Kidney (tissue), 14 donors: Measurements from ENCODE around the gene UBAP2. TPM values are rescaled to one million over a fixed set of nuclear protein-coding genes. Genes with fewer than 3 reads are reported as not detected.
A peak's percentile ranks its signal among the peaks of the same experiment; 100 is the strongest.

Experiments
- DNase-seq, 5 donors: peaks; one replicate each; pipeline ENCODE4 v3.0.0-alpha.2; 2013 to 2020
- FAIRE-seq: peaks from 2 replicates; lab custom pipeline; 2012; peaks lifted over from hg19 to GRCh38; lab: Jason Lieb, UNC
- H3K27ac ChIP-seq, 2 donors: one replicate each; pipeline ENCODE4 v1.7.0; 2013; ENCODE audit warnings: low read depth in 2 of 2, low read length in 2 of 2, inconsistent platforms in 1 of 2
- H3K27me3 ChIP-seq: one replicate; pipeline ENCODE4 v1.7.1; 2013; ENCODE audit warnings: low read length, inconsistent platforms; ENCODE audit not compliant: control insufficient read depth, insufficient read depth
- H3K36me3 ChIP-seq, 3 donors: one replicate each; pipeline versions ENCODE4 v1.7.0 to v1.7.1; 2013; ENCODE audit warnings: low read length in 3 of 3, control low read depth in 1 of 3, inconsistent platforms in 1 of 3; ENCODE audit not compliant: insufficient read depth in 3 of 3, control insufficient read depth in 2 of 3
- H3K4me1 ChIP-seq, 3 donors: one replicate each; pipeline versions ENCODE4 v1.7.0 to v1.7.1; 2013; ENCODE audit warnings: low read length in 3 of 3, inconsistent platforms in 1 of 3, low read depth in 1 of 3; ENCODE audit not compliant: control insufficient read depth in 2 of 3, insufficient read depth in 2 of 3
- H3K4me3 ChIP-seq, 3 donors: one replicate each; pipeline versions ENCODE4 v1.7.0 to v1.8.1; 2013; ENCODE audit warnings: low read length in 3 of 3, control low read depth in 1 of 3, inconsistent platforms in 1 of 3
- H3K9ac ChIP-seq, 3 donors: one replicate each; pipeline versions ENCODE4 v1.7.0 to v1.7.1; 2013; ENCODE audit warnings: low read length in 3 of 3, control low read depth in 1 of 3, inconsistent platforms in 1 of 3
- H3K9me3 ChIP-seq, 3 donors: one replicate each; pipeline versions ENCODE4 v1.7.0 to v1.7.1; 2013; ENCODE audit warnings: low read length in 3 of 3, control low read depth in 1 of 3, inconsistent platforms in 1 of 3; ENCODE audit not compliant: control insufficient read depth in 2 of 3, insufficient read depth in 1 of 3
- intact Hi-C: fragments of 100-400 bp; cut with DNase I; formaldehyde crosslinking; loops from one replicate; pipeline ENCODE4 v1.11.1; 2022
- polyA plus RNA-seq: library from polyadenylated mRNA; stranded (reverse); fragments of 350-450 nt; fragmentation: Illumina TruSeq; extraction: RNeasy Lipid Tissue Mini Kit (QIAGEN cat#74804); gene quantifications from one replicate; pipeline ENCODE4 v1.2.3, GENCODE V29; 2014; ENCODE audit warnings: low read depth, low replicate concordance; ENCODE audit not compliant: insufficient read depth
- total RNA-seq: library from RNA; stranded (reverse); fragmentation: NEBNext Ultra II Directional; extraction: Animal tissue kit (Norgen Biotek cat#: 25700); gene quantifications from one replicate; pipeline ENCODE4 v1.2.1, GENCODE V29; 2021
- TF ChIP-seq, protein P1 (sequence below): IDR thresholded peaks from 3 replicates; pipeline ENCODE4 v1.5.1; 2012; ENCODE audit warnings: mild to moderate bottlenecking, moderate library complexity, borderline replicate concordance; ENCODE audit not compliant: insufficient read depth; ENCODE audit errors: extremely low read depth
- donor health status: control.
- donor health status: control.
- donor health status: control.
- donor health status: control.
- donor health status: control.
- donor health status: DM: yes; HTN: yes; CAD: no.
- donor health status: Normal renal cell carcinoma (clear cell type).

Gene UBAP2
- total and polyA plus RNA-seq, 2 donors from 2014 or later, result 11.0 to 33.1 TPM

DNA sequence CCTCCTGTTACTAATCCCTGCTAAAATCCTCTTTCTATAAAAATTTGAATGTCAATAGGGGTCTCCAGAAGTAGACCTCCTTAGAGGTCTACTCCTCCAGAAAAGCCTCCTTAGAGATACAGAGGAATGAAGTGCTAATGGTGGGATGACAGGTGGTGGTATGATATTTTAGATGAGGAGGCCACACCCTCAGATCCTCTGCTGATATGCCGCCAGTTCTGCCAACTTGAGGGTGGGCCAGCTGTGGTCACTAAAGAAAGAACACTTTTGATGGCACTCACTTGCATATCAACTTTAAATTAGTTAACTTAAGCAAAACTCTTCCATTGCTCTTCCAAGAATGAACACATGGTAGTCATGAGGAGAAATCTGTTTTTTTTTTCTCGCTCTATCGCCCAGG is 16.9 kb upstream of the UBAP2 start:
- DNase-seq (no peak), FAIRE-seq (no peak)
- H3K4me3 ChIP-seq, result no peak overlapping the region
- H3K9me3 ChIP-seq, result no peaks in the 10 kb centered on the region
- H3K9ac ChIP-seq, result no peak overlapping the region
- TF ChIP-seq, protein P1, sequence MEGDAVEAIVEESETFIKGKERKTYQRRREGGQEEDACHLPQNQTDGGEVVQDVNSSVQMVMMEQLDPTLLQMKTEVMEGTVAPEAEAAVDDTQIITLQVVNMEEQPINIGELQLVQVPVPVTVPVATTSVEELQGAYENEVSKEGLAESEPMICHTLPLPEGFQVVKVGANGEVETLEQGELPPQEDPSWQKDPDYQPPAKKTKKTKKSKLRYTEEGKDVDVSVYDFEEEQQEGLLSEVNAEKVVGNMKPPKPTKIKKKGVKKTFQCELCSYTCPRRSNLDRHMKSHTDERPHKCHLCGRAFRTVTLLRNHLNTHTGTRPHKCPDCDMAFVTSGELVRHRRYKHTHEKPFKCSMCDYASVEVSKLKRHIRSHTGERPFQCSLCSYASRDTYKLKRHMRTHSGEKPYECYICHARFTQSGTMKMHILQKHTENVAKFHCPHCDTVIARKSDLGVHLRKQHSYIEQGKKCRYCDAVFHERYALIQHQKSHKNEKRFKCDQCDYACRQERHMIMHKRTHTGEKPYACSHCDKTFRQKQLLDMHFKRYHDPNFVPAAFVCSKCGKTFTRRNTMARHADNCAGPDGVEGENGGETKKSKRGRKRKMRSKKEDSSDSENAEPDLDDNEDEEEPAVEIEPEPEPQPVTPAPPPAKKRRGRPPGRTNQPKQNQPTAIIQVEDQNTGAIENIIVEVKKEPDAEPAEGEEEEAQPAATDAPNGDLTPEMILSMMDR, result no peak
- intact Hi-C loops, result no loop called here
- H3K4me1 ChIP-seq, result no peaks in the 10 kb centered on the region
- no peak overlapping the region for H3K27ac ChIP-seq
- H3K27me3 ChIP-seq, result no peaks in the 10 kb centered on the region
- no peaks in the 10 kb centered on the region for H3K36me3 ChIP-seq

DNA sequence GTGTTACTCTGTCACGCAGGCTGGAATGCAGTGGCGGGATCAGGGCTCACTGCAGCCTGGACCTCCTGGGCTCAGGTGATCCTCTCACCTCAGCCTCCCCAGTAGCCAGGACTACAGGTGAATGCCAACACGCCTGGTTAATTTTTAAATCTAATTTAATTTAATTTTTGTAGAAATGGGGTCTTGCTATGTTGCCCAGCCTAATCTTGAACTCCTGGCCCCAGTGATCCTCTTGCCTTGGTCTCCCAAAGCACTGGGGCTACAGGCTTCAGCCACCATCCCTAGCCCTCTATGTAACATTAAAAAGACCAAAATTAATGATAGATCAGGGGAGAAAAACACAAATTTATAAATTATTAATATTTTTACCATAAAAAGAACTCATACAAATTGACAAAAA is 11.3 kb upstream of the UBAP2 start:
- H3K27ac ChIP-seq, result no peak overlapping the region
- H3K9ac ChIP-seq, result no peak overlapping the region
- H3K4me1 ChIP-seq, result no peaks in the 10 kb centered on the region
- TF ChIP-seq, protein P1, result no peak
- FAIRE-seq (no peak), DNase-seq (peak in 1 of 5 donors; percentile 16)
- H3K4me3 ChIP-seq, result no peak overlapping the region
- no peaks in the 10 kb centered on the region for H3K36me3 ChIP-seq
- H3K27me3 ChIP-seq, result no peaks in the 10 kb centered on the region
- intact Hi-C loops, result no loop called here
- no peaks in the 10 kb centered on the region for H3K9me3 ChIP-seq

DNA sequence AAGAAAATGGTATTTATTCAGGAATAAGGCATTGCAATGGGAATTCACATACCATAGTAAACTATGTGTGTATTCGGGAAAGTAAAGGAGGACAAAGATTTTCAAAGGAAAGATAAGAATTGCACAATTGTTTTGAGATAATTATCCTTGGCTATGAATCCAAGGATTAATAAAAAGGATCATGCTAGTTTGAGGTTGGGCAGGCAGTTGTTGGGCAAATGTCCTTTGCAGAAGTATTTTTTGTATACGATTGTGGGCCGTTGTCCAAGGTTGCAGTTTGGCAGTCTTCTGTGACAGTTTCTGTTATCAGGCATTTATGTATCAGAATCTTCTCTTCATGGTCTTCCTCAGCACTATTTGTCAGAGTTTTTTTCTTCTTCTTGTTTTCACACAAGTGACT is 10.6 kb upstream of the UBAP2 start:
- Histone ChIP-seq H3K36me3 (no peaks in the 10 kb centered on the region), H3K9ac (no peak overlapping the region), H3K4me1 (no peaks in the 10 kb centered on the region), H3K27me3 (no peaks in the 10 kb centered on the region), H3K4me3 (no peak overlapping the region), H3K27ac (no peak overlapping the region), H3K9me3 (no peaks in the 10 kb centered on the region)
- DNase-seq (no peak), FAIRE-seq (no peak)
- TF ChIP-seq, protein P1, result no peak
- intact Hi-C loops, result no loop called here
